Stomach (tissue), 9 donors: ENCODE data around the gene C9. TPM values are rescaled to one million over a fixed set of nuclear protein-coding genes. Genes with fewer than 3 reads are reported as not detected.

Experiments
- DNase-seq, 2 donors: peaks; one replicate each; pipeline versions ENCODE4 v3.0.0 to v3.0.0-alpha.2; 2013 to 2019
- H3K27ac ChIP-seq, 5 donors: fragments of 200-600 bp in 4 of 5; sonication (generic) in 4 of 5; one replicate each; pipeline ENCODE4 v1.5.1; 2013 to 2019; ENCODE audit warnings: mild to moderate bottlenecking in 1 of 5, moderate library complexity in 1 of 5
- H3K27me3 ChIP-seq, 3 donors: fragments of 200-600 bp; sonication (generic); one replicate each; pipeline ENCODE4 v1.5.1; 2017 to 2019; ENCODE audit warnings: mixed run types in 1 of 3
- H3K36me3 ChIP-seq, 4 donors: fragments of 200-600 bp; sonication (generic); 1 replicate in 3 of 4; 2 replicates in 1 of 4; pipeline ENCODE4 v1.5.1; 2016 to 2019
- H3K4me1 ChIP-seq, 4 donors: fragments of 200-600 bp; sonication (generic); one replicate each; pipeline ENCODE4 v1.5.1; 2016 to 2019
- H3K4me3 ChIP-seq, 4 donors: fragments of 200-600 bp; sonication (generic) in 3 of 4; one replicate each; pipeline ENCODE4 v1.5.1; 2016 to 2019; ENCODE audit warnings: mild to moderate bottlenecking in 1 of 4
- H3K9me3 ChIP-seq, 4 donors: fragments of 200-600 bp; sonication (generic); one replicate each; pipeline ENCODE4 v1.5.1; 2016 to 2019
- EP300 ChIP-seq: sonication (generic); formaldehyde crosslinking; IDR thresholded peaks from one replicate; pipeline ENCODE4 v1.6.1; 2017; ENCODE audit warnings: antibody characterized with exemption
- POLR2A ChIP-seq, 4 donors: fragments of 450-650 bp; IDR thresholded peaks; one replicate each; pipeline ENCODE4 v1.6.1; 2016; ENCODE audit warnings: antibody characterized with exemption in 4 of 4, control low read depth in 2 of 4, mild to moderate bottlenecking in 1 of 4, moderate library complexity in 1 of 4
- POLR2AphosphoS5 ChIP-seq, 3 donors: sonication (generic); formaldehyde crosslinking; IDR thresholded peaks; one replicate each; pipeline ENCODE4 v1.6.1; 2016; ENCODE audit warnings: antibody characterized with exemption in 3 of 3
- WGBS, 5 donors: extraction: QIAGEN DNeasy Blood & Tissue Kit in 3 of 5; methylation state at CpG; one replicate each; pipeline versions ENCODE4 v1.1.5 to v1.1.7; 2013 to 2018; 5-methylcytosine and 5-hydroxymethylcytosine counted together
- intact Hi-C: fragments of 100-400 bp; cut with DNase I; formaldehyde crosslinking; loops from one replicate; pipeline ENCODE4 v1.15.1; 2023; ENCODE audit warnings: low total_unique reads
- polyA plus RNA-seq, 3 donors: library from polyadenylated mRNA; stranded (reverse); fragments of 200-250 nt; gene quantifications; one replicate each; pipeline ENCODE4 v1.2.3, GENCODE V29; 2013
- total RNA-seq, 5 donors: library from RNA; depleted of rRNA; stranded (reverse); fragments of >200 nt; gene quantifications; one replicate each; pipeline versions ENCODE4 v1.1.0 to v1.2.3, GENCODE V29; 2014 to 2016
- TF ChIP-seq, protein P1 (sequence below), 7 experiments: fragments of 450-650 bp in 4 of 7; fragments of 200-600 bp in 3 of 7; sonication (generic) in 3 of 7; IDR thresholded peaks; one replicate each; pipeline ENCODE4 v1.5.1; 2016 to 2019; ENCODE audit warnings: antibody characterized with exemption in 7 of 7, control low read depth in 2 of 7, mild to moderate bottlenecking in 1 of 7
- donor health status: healthy with polysubstance abuse.
- donor health status: Bipolar disorder and iron deficiency.
- donor health status: healthy.

The C9 gene
- total and polyA plus RNA-seq, 8 donors: not detected

DNA sequence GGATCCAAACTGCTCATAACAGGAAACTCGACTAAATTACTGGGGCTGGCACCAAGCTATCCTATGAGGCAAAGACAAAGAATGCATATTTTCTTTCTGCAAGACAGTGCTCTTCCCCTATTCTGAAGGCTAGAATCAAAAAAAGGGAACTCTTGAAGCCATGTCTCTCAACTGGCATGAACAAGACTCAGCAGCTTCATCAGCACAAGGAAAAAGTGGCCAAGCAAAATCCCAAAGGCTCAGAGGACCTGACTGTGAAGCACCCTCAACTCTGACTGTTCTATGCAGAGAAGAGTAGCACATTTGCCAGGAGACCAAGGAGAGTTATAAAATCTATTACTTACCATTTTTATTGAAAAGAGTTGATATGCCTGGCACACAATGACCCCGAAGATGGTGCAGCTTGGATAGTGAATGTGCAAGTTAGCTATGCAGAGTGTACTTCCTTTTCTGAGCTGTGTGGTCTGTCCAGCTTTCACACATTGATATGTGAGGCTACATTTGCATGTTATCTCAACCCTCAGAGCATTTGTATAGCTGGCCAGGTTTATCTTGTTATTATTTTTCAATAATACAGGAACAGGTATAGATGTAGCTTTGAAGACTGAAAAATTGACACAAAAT lies 94.0 kb downstream of the C9 start:
- H3K9me3 ChIP-seq: no peaks in the 10 kb centered on the region
- TF ChIP-seq POLR2AphosphoS5 (IDR thresholded peaks at IDR 0.05): no peak
- TF ChIP-seq POLR2A (IDR thresholded peaks at IDR 0.05): no peak
- no peak for TF ChIP-seq EP300
- peak in 1 of 2 donors; percentile 6 for DNase-seq
- H3K4me1 ChIP-seq: peaks cover 0 to 11% (median 6%) of the 10 kb centered on the region in 4 donors
- no peaks in the 10 kb centered on the region for H3K27me3 ChIP-seq
- no peak overlapping the region for H3K4me3 ChIP-seq
- peak overlapping the region in 2 of 5 donors; percentile 43 to 60 for H3K27ac ChIP-seq
- intact Hi-C loops: no loop called here
- WGBS, 5 donors: 66 to 80% (median 76%) methylated on average over 2 of the region's 2 CpGs
- no peaks in the 10 kb centered on the region for H3K36me3 ChIP-seq

GRCh38 chr5:39267186-39267585 lies 97.1 kb downstream of the C9 start:
- no peak overlapping the region for H3K27ac ChIP-seq
- no peaks in the 10 kb centered on the region for H3K9me3 ChIP-seq
- no peak for TF ChIP-seq POLR2A (IDR thresholded peaks at IDR 0.05)
- H3K4me3 ChIP-seq: no peak overlapping the region
- H3K4me1 ChIP-seq: peaks cover 0 to 11% (median 0%) of the 10 kb centered on the region in 4 donors
- DNase-seq: no peak
- H3K27me3 ChIP-seq: no peaks in the 10 kb centered on the region
- 85 to 97% (median 94%) methylated on average over 2 of the region's 2 CpGs for WGBS, 5 donors
- intact Hi-C loops: no loop called here
- H3K36me3 ChIP-seq: no peaks in the 10 kb centered on the region

DNA sequence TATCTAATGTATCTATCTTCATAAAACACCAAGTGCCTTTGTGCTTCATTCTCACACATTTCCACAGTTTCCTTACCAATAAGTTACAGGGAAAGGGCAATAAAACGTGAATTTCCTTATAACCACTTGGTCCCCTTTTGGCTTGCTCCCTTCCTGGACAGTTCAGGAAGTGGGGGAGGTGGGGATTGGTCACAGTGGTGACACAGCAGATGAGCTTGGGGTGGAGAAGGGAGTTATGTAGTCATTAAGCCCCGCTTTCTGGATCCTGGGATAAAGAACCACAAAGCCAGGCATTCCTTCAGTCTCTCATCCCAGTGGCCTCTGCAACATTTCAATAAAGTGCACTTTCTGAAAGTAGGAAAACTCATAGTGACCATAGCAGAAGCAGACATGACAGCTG lies 97.9 kb downstream of the C9 start:
- Histone ChIP-seq H3K27ac (no peak overlapping the region), H3K4me1 (peaks cover 0 to 5% (median 0%) of the 10 kb centered on the region in 4 donors), H3K36me3 (no peaks in the 10 kb centered on the region), H3K4me3 (no peak overlapping the region), H3K27me3 (no peaks in the 10 kb centered on the region), H3K9me3 (no peaks in the 10 kb centered on the region)
- intact Hi-C loops: no loop called here
- 0% methylated on average over 2 of the region's 2 CpGs for WGBS, 5 donors
- TF ChIP-seq POLR2A (IDR thresholded peaks at IDR 0.05): no peak
- TF ChIP-seq POLR2AphosphoS5 (IDR thresholded peaks at IDR 0.05): no peak
- no peak for TF ChIP-seq EP300
- TF ChIP-seq, protein P1, sequence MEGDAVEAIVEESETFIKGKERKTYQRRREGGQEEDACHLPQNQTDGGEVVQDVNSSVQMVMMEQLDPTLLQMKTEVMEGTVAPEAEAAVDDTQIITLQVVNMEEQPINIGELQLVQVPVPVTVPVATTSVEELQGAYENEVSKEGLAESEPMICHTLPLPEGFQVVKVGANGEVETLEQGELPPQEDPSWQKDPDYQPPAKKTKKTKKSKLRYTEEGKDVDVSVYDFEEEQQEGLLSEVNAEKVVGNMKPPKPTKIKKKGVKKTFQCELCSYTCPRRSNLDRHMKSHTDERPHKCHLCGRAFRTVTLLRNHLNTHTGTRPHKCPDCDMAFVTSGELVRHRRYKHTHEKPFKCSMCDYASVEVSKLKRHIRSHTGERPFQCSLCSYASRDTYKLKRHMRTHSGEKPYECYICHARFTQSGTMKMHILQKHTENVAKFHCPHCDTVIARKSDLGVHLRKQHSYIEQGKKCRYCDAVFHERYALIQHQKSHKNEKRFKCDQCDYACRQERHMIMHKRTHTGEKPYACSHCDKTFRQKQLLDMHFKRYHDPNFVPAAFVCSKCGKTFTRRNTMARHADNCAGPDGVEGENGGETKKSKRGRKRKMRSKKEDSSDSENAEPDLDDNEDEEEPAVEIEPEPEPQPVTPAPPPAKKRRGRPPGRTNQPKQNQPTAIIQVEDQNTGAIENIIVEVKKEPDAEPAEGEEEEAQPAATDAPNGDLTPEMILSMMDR (IDR thresholded peaks at IDR 0.05): no peak
- DNase-seq: no peak

GRCh38 chr5:39264528-39264927 lies 99.8 kb downstream of the C9 start:
- intact Hi-C loops: no loop called here
- no peak for TF ChIP-seq EP300
- TF ChIP-seq, protein P1 (IDR thresholded peaks at IDR 0.05): no peak
- TF ChIP-seq POLR2A (IDR thresholded peaks at IDR 0.05): no peak
- no peak for TF ChIP-seq POLR2AphosphoS5 (IDR thresholded peaks at IDR 0.05)
- no peak for DNase-seq
- 69 to 100% (median 75%) methylated on average over 1 of the region's 1 CpG for WGBS, 5 donors
- no peak overlapping the region for H3K4me3 ChIP-seq
- no peaks in the 10 kb centered on the region for H3K27me3 ChIP-seq
- no peak overlapping the region for H3K27ac ChIP-seq
- no peaks in the 10 kb centered on the region for H3K36me3 ChIP-seq
- no peaks in the 10 kb centered on the region for H3K9me3 ChIP-seq
- no peaks in the 10 kb centered on the region for H3K4me1 ChIP-seq

DNA sequence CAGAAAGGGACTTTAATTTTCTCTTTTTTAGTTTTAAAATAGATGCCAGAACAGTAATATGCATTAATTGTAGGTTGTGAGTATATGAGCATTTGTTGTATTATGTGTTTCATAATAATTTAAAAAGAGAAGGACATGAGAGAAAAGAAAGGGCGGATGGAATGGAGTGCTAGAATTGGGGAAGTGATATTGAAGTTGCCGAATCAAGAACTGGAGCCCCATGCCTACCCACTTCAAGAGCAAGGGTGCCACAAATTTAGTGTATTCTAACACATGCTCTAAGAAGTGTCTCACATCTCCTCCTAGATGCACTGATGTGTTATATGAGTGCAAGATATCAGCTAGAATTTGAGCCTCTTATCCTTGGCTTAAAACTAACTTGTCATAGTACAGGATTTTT lies 101.3 kb downstream of the C9 start:
- Histone ChIP-seq H3K9me3 (no peaks in the 10 kb centered on the region), H3K27me3 (no peaks in the 10 kb centered on the region), H3K27ac (no peak overlapping the region), H3K4me1 (no peaks in the 10 kb centered on the region), H3K4me3 (no peak overlapping the region), H3K36me3 (no peaks in the 10 kb centered on the region)
- WGBS, 5 donors: 74 to 92% (median 91%) methylated on average over 2 of the region's 2 CpGs
- intact Hi-C loops: no loop called here
- TF ChIP-seq EP300 (no peak), POLR2A (IDR thresholded peaks at IDR 0.05) (no peak), POLR2AphosphoS5 (IDR thresholded peaks at IDR 0.05) (no peak)
- TF ChIP-seq, protein P1 (IDR thresholded peaks at IDR 0.05): no peak
- no peak for DNase-seq
